PFSK-1 (cell line): ENCODE data around the gene SIRT7.
A peak's percentile ranks its signal among the peaks of the same experiment; 100 is the strongest.

Experiments
- FOXP2 ChIP-seq: optimal IDR thresholded peaks from 2 replicates; pipeline ENCODE3; 2011; ENCODE audit warnings: borderline replicate concordance, control low read depth, inconsistent platforms; ENCODE audit not compliant: insufficient read depth; ENCODE audit errors: extremely low read length, extremely low read depth
- POLR2AphosphoS5 ChIP-seq: IDR thresholded peaks from 2 replicates; pipeline ENCODE4 v1.6.1; 2012; ENCODE audit warnings: low read depth, mild to moderate bottlenecking, control low read depth, low read length, moderate library complexity
- REST ChIP-seq, 2 experiments: IDR thresholded peaks; 2 replicates each; pipeline versions ENCODE4 v1.6.1 to v1.8.0; 2011 to 2012; ENCODE audit warnings: low read depth in 2 of 2, low read length in 2 of 2, control low read depth in 1 of 2, inconsistent platforms in 1 of 2, mild to moderate bottlenecking in 1 of 2, moderate library complexity in 1 of 2; ENCODE audit not compliant: insufficient read depth in 1 of 2
- SIN3A ChIP-seq: IDR thresholded peaks from 2 replicates; pipeline ENCODE4 v1.6.1; 2012; ENCODE audit warnings: mild to moderate bottlenecking, low read length, moderate library complexity, borderline replicate concordance; ENCODE audit not compliant: insufficient read depth
- TAF1 ChIP-seq: IDR thresholded peaks from 2 replicates; pipeline ENCODE4 v1.6.1; 2012; ENCODE audit warnings: low read length, control low read depth, borderline replicate concordance; ENCODE audit not compliant: insufficient read depth

SIRT7 gene

GRCh38 chr17:81877569-81877968 is 40.4 kb downstream of the SIRT7 start:
- TF ChIP-seq SIN3A (no peak), REST (IDR thresholded peaks at IDR 0.05; ENCODE audit: insufficient read depth in 1 of 2, low read depth in 2 of 2, low read length in 2 of 2) (no peak), TAF1 (no peak), FOXP2 (no peak), POLR2AphosphoS5 (no peak)

GRCh38 chr17:81871387-81872230 is 46.4 kb downstream of the SIRT7 start:
- TF ChIP-seq FOXP2 (no peak), REST (IDR thresholded peaks at IDR 0.05; ENCODE audit: insufficient read depth in 1 of 2, low read depth in 2 of 2, low read length in 2 of 2) (peak in 1 of 2 experiments; percentile 46; a peak in 1 of 4 replicates), POLR2AphosphoS5 (peak; percentile 16; the same call in 1 of the 2 replicates)

GRCh38 chr17:81870981-81871386 is 47.0 kb downstream of the SIRT7 start, which contains the start of gene ARHGDIA:
Gene ARHGDIA (minus strand): TSS chr17:81871337. CDS start chr17:81869930, 1,407 bp downstream.
- TF ChIP-seq TAF1, result peak; percentile 87
- peak; percentile 67; the same call in 1 of the 2 replicates for TF ChIP-seq POLR2AphosphoS5
- no peak for TF ChIP-seq SIN3A
- TF ChIP-seq REST (IDR thresholded peaks at IDR 0.05; ENCODE audit: insufficient read depth in 1 of 2, low read depth in 2 of 2, low read length in 2 of 2), result no peak
- TF ChIP-seq FOXP2, result no peak

- TF ChIP-seq FOXP2 (no peak), SIN3A (peak; percentile 10; the same call in 1 of the 2 replicates), POLR2AphosphoS5 (peak; percentile 4; the same call in 1 of the 2 replicates), TAF1 (no peak; the same call in 1 of the 2 replicates), REST (IDR thresholded peaks at IDR 0.05; ENCODE audit: insufficient read depth in 1 of 2, low read depth in 2 of 2, low read length in 2 of 2) (0 out of 4 replicates have a peak, but pooled peaks of 1 of the 2 experiments have one; percentile 10)
Measured at GRCh38 chr17:81870131-81870980, 47.6 kb downstream of the SIRT7 start.
